Thyroid gland (tissue), 4 donors: ENCODE data around the gene NDUFS2. TPM values are rescaled to one million over a fixed set of nuclear protein-coding genes. Genes with fewer than 3 reads are reported as not detected.

Experiments
- DNase-seq, 2 donors: peaks; one replicate each; pipeline ENCODE4 v3.0.0-alpha.2; 2019
- H3K27ac ChIP-seq, 3 donors: fragments of 200-600 bp; sonication (generic); 1 replicate in 2 of 3; 2 replicates in 1 of 3; pipeline ENCODE4 v1.5.1; 2016 to 2019; ENCODE audit warnings: mild to moderate bottlenecking in 1 of 3, moderate library complexity in 1 of 3
- H3K27me3 ChIP-seq: fragments of 200-600 bp; sonication (generic); one replicate; pipeline ENCODE4 v1.5.1; 2019
- H3K36me3 ChIP-seq, 2 donors: fragments of 200-600 bp; sonication (generic); one replicate each; pipeline ENCODE4 v1.5.1; 2016 to 2019
- H3K4me1 ChIP-seq, 2 donors: fragments of 200-600 bp; sonication (generic); one replicate each; pipeline ENCODE4 v1.5.1; 2017 to 2019
- H3K4me3 ChIP-seq, 3 donors: fragments of 200-600 bp; sonication (generic); replicated peaks in 1 of 3; 1 replicate in 2 of 3; 2 replicates in 1 of 3; pipeline ENCODE4 v1.5.1; 2016; ENCODE audit warnings: mild to moderate bottlenecking in 1 of 3
- H3K9me3 ChIP-seq: fragments of 200-600 bp; sonication (generic); one replicate; pipeline ENCODE4 v1.5.1; 2017
- CTCF ChIP-seq, 6 experiments: fragments of 200-600 bp in 3 of 6; fragments of 450-650 bp in 3 of 6; sonication (generic) in 3 of 6; IDR thresholded peaks; one replicate each; pipeline ENCODE4 v1.5.1; 2016 to 2019; ENCODE audit warnings: antibody characterized with exemption in 6 of 6, mild to moderate bottlenecking in 2 of 6, inconsistent platforms in 1 of 6, moderate library complexity in 1 of 6
- POLR2A ChIP-seq, 2 donors: fragments of 450-650 bp; IDR thresholded peaks; one replicate each; pipeline ENCODE4 v1.6.1; 2017; ENCODE audit warnings: antibody characterized with exemption in 2 of 2, mild to moderate bottlenecking in 2 of 2, moderate library complexity in 1 of 2
- WGBS, 2 donors: methylation state at CpG; one replicate each; pipeline ENCODE4 v1.1.5; 2017; 5-methylcytosine and 5-hydroxymethylcytosine counted together
- intact Hi-C: fragments of 100-400 bp; cut with DNase I; formaldehyde crosslinking; loops from one replicate; pipeline ENCODE4 v1.15.1; 2023
- microRNA-seq: library from miRNA; unstranded; fragments of <30 nt; microRNA quantifications from one replicate; pipeline ENCODE4, GENCODE V29; 2016
- total RNA-seq, 4 donors: library from RNA; depleted of rRNA; stranded (reverse); fragments of >200 nt; gene quantifications; one replicate each; pipeline ENCODE4 v1.2.3, GENCODE V29; 2016

The NDUFS2 gene
- total RNA-seq, 4 donors from 2014 or later = 75.4 to 122 (median 99.9) TPM

- intact Hi-C loops = no loop called here
- Histone ChIP-seq H3K36me3 (no peaks in the 10 kb centered on the region), H3K27me3 (no peaks in the 10 kb centered on the region), H3K4me1 (peaks cover 6 to 18% of the 10 kb centered on the region in 2 donors), H3K9me3 (no peaks in the 10 kb centered on the region), H3K4me3 (no peak overlapping the region), H3K27ac (no peak overlapping the region)
- peak in 1 of 2 donors; percentile 3 for DNase-seq
- 32 to 44% methylated on average over 9 of the region's 9 CpGs for WGBS, 2 donors
- TF ChIP-seq CTCF (IDR thresholded peaks at IDR 0.05) (no peak), POLR2A (IDR thresholded peaks at IDR 0.05) (no peak)
These were observed 58.5 kb downstream of the NDUFS2 start for GRCh38 chr1:161260376-161261260.

- no peaks in the 10 kb centered on the region for H3K9me3 ChIP-seq
- peaks cover 6 to 18% of the 10 kb centered on the region in 2 donors for H3K4me1 ChIP-seq
- peak in 1 of 2 donors; percentile 4 for DNase-seq
- TF ChIP-seq POLR2A (IDR thresholded peaks at IDR 0.05) = no peak
- no peak for TF ChIP-seq CTCF (IDR thresholded peaks at IDR 0.05)
- H3K27me3 ChIP-seq = no peaks in the 10 kb centered on the region
- WGBS, 2 donors = 64 to 65% methylated on average over 12 of the region's 12 CpGs
- intact Hi-C loops = no loop called here
- H3K4me3 ChIP-seq = no peak overlapping the region
- no peak overlapping the region for H3K27ac ChIP-seq
- no peaks in the 10 kb centered on the region for H3K36me3 ChIP-seq
These were observed 59.4 kb downstream of the NDUFS2 start for GRCh38 chr1:161261261-161262235.

Small RNA genes lying within 50 kb of the gene (microRNA-seq; reads per million reads assigned to microRNA genes)
- not detected for gene MIR5187

Other genes with a start within 250 kb of the NDUFS2 start
- gene ITLN2, start 247.6 kb upstream of the NDUFS2 start, total RNA-seq = not detected
- gene F11R, start 181.2 kb upstream of the NDUFS2 start, total RNA-seq = 100 to 1,000 TPM in 2 of 4 donors, 10 to 100 TPM in 2; 80.8 to 122 (median 98.3) TPM
- 100 to 1,000 TPM; 256 to 466 (median 320) TPM for gene TSTD1, start 163.4 kb upstream of the NDUFS2 start, total RNA-seq
- 10 to 100 TPM; 56.0 to 71.0 (median 70.3) TPM for gene USF1, start 156.4 kb upstream of the NDUFS2 start, total RNA-seq
- 1 to 10 TPM; 1.4 to 3.5 (median 2.9) TPM for gene ARHGAP30, start 132.5 kb upstream of the NDUFS2 start, total RNA-seq
- under 1 TPM in 1 of 4 donors, not detected in 3; 0.27 TPM for gene NECTIN4, start 112.8 kb upstream of the NDUFS2 start, total RNA-seq
- gene KLHDC9, start 104.0 kb upstream of the NDUFS2 start, total RNA-seq = 10 to 100 TPM in 3 of 4 donors, 1 to 10 TPM in 1; 6.9 to 31.8 (median 19.2) TPM
- 10 to 100 TPM; 23.8 to 58.2 (median 30.3) TPM for gene PFDN2, start 84.3 kb upstream of the NDUFS2 start, total RNA-seq
- 10 to 100 TPM; 36.4 to 50.4 (median 47.9) TPM for gene NIT1, start 84.3 kb upstream of the NDUFS2 start, total RNA-seq
- 10 to 100 TPM; 27.5 to 34.6 (median 31.1) TPM for gene DEDD, start 69.7 kb upstream of the NDUFS2 start, total RNA-seq
- 10 to 100 TPM; 37.6 to 90.4 (median 62.1) TPM for gene UFC1, start 48.4 kb upstream of the NDUFS2 start, total RNA-seq
- gene USP21, start 42.9 kb upstream of the NDUFS2 start, total RNA-seq = 10 to 100 TPM; 21.2 to 27.6 (median 23.0) TPM
- gene PPOX, start 35.9 kb upstream of the NDUFS2 start, total RNA-seq = 10 to 100 TPM; 12.6 to 30.0 (median 21.8) TPM
- 10 to 100 TPM; 24.1 to 34.0 (median 29.2) TPM for gene B4GALT3, start 24.9 kb upstream of the NDUFS2 start, total RNA-seq
- gene ADAMTS4, start 3.3 kb upstream of the NDUFS2 start, total RNA-seq = 10 to 100 TPM in 1 of 4 donors, 1 to 10 TPM in 3; 4.6 to 24.4 (median 9.4) TPM
- gene FCER1G, start 12.9 kb downstream of the NDUFS2 start, total RNA-seq = 10 to 100 TPM; 16.3 to 70.9 (median 22.3) TPM
- gene APOA2, start 21.3 kb downstream of the NDUFS2 start, total RNA-seq = not detected
- 10 to 100 TPM in 1 of 4 donors, 1 to 10 TPM in 3; 7.0 to 12.4 (median 8.3) TPM for gene TOMM40L, start 23.7 kb downstream of the NDUFS2 start, total RNA-seq
- not detected for gene NR1I3, start 35.8 kb downstream of the NDUFS2 start, total RNA-seq
- under 1 TPM; 0.39 to 0.83 (median 0.61) TPM for gene PCP4L1, start 56.4 kb downstream of the NDUFS2 start, total RNA-seq
- 1 to 10 TPM in 2 of 4 donors, under 1 TPM in 2; 0.67 to 1.9 (median 0.93) TPM for gene MPZ, start 107.6 kb downstream of the NDUFS2 start, total RNA-seq
- 100 to 1,000 TPM in 3 of 4 donors, 10 to 100 TPM in 1; 49.1 to 174 (median 111) TPM for gene SDHC, start 112.0 kb downstream of the NDUFS2 start, total RNA-seq
- not detected for gene CFAP126, start 165.5 kb downstream of the NDUFS2 start, total RNA-seq